ENCODE results near the gene MEI1.

DNA sequence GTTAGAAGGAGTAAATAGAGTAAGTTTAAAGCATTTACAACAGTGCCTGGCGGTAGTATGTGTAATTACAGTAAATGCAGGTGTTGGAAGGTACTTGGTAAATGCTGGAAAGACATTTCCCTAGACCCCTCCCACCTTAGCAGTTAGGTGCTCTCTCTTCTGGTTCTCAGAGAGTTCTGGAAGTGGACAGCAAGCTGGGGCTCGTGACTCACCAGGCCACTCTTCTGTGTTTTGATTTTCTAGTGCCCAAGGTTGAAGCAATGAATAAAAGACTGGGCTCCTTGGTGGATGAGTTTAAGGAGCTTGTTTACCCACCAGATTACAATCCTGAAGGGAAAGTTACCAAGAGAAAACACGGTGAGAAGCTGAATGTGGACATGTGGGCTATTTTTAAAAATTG is 38.2 kb upstream of the MEI1 start:
- TF ChIP-seq CTCF (IDR thresholded peaks at IDR 0.05) (no peak), POLR2A (IDR thresholded peaks at IDR 0.05) (no peak)
